Activated T-helper 9 cell treated with anti-CD3 and anti-CD28 coated beads, Interleukin-2, amount 50 U/mL, for 16 hours (primary cell): ENCODE measurements around the gene LGALS8.

Source experiments
- DNase-seq: peaks from one replicate; pipeline ENCODE4 v3.0.0-alpha.2; 2020; ENCODE audit warnings: low read depth

LGALS8 gene

DNA sequence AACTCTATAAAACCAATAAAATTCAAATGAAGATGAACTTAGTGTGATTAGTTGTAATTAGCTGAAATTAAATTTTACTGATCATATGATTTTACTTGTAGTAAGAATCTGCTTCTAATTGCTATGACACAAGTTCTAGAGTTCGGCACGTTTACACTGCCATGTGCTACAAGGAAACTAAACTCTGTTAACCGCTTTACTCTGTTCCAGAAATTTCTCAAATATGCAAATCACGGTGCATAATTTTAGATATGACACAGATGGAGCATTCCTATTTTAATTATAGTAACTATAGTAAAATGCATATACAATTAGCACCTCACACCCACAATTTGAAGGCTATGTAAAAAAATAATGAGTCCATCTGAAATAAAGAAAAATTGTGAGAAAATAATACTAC is 65.7 kb downstream of the LGALS8 start:
- no peak for DNase-seq

DNA sequence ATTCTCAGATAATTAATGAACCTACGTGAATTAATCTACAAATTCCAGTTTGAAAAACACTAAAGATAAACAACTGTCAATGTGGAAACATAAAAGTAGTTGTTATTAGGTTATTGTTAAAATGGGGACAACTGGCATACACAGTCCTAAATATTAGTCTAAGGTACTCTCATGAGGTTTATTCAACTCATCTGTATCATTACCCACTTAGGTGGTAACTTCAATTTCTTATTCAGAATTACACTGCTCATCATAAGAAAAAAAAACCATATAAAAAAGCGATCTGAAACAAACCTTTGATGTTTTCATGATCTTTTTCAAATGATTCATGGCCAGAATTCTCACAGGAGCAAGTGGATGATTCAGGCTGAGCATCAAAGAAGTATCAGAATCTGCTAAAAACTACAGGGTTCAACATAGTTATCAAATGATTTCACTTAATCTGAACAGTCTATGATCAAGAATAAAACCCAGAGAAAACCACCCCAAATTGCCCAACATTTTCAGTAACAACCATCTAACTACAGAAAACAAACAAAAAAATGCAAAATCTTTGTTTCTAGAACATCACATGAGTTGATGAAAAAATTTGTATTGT is 66.9 kb downstream of the LGALS8 start:
- no peak for DNase-seq

DNA sequence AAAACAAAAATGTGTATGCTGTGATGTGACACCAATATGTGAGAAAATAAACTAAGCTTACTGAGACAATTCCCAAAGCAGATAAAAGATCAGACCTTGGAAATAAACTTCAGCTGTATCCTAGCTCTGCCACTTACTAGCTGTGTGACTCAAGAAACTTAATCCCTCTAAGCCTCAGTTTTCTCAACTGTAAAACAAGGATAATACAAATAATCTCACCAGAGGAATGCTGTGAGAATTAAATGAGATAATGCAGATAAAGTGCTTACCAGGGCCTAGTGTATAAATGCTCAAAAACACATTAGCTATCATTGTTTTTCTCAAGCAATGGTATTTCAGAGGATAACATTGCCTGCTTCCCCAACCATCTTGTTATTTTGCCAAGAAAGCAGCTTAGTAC is 78.4 kb downstream of the LGALS8 start:
- no peak for DNase-seq
